IPS-20b (cell line): ENCODE results near the gene PDE8A.
"Not testable (repeated sequence)": the region's sequence is repeated elsewhere in the genome, so short reads cannot be mapped to it uniquely, and the experiment has no call there.

Experiments used
- H3K27ac ChIP-seq: one replicate; pipeline ENCODE4 v1.5.1; 2013; ENCODE audit warnings: low read length
- H3K27me3 ChIP-seq: 2 replicates; pipeline ENCODE4 v1.6.1; 2013; ENCODE audit warnings: mild to moderate bottlenecking, low read length, inconsistent platforms; ENCODE audit not compliant: insufficient read depth
- H3K36me3 ChIP-seq: 2 replicates; pipeline ENCODE4 v1.6.1; 2013; ENCODE audit warnings: low read depth, mild to moderate bottlenecking, inconsistent platforms, low read length, moderate library complexity; ENCODE audit not compliant: insufficient read depth
- H3K4me1 ChIP-seq: 2 replicates; pipeline ENCODE4 v1.6.1; 2013; ENCODE audit warnings: mild to moderate bottlenecking, control low read depth, inconsistent platforms, low read length, moderate library complexity; ENCODE audit not compliant: insufficient read depth
- H3K4me3 ChIP-seq: 2 replicates; pipeline ENCODE4 v1.5.1; 2013; ENCODE audit warnings: mild to moderate bottlenecking, low read length, inconsistent platforms
- H3K9ac ChIP-seq: 2 replicates; pipeline ENCODE4 v1.6.1; 2013; ENCODE audit warnings: low read depth, mild to moderate bottlenecking, inconsistent platforms, low read length, moderate library complexity
- H3K9me3 ChIP-seq: 2 replicates; pipeline ENCODE4 v1.6.1; 2013; ENCODE audit warnings: mild to moderate bottlenecking, low read depth, low read length, inconsistent platforms; ENCODE audit not compliant: insufficient read depth

Gene PDE8A

GRCh38 chr15:84996714-84997113, 15.1 kb downstream of the PDE8A start:
- not testable (repeated sequence) for H3K9ac ChIP-seq, H3K9me3 ChIP-seq, H3K4me3 ChIP-seq, H3K4me1 ChIP-seq, H3K27ac ChIP-seq, H3K36me3 ChIP-seq, H3K27me3 ChIP-seq

- H3K27me3 ChIP-seq, H3K9me3 ChIP-seq, H3K36me3 ChIP-seq, H3K9ac ChIP-seq, H3K4me1 ChIP-seq, H3K27ac ChIP-seq, H3K4me3 ChIP-seq: not testable (repeated sequence)
These were observed 15.6 kb downstream of the PDE8A start for GRCh38 chr15:84997214-84997613.

DNA sequence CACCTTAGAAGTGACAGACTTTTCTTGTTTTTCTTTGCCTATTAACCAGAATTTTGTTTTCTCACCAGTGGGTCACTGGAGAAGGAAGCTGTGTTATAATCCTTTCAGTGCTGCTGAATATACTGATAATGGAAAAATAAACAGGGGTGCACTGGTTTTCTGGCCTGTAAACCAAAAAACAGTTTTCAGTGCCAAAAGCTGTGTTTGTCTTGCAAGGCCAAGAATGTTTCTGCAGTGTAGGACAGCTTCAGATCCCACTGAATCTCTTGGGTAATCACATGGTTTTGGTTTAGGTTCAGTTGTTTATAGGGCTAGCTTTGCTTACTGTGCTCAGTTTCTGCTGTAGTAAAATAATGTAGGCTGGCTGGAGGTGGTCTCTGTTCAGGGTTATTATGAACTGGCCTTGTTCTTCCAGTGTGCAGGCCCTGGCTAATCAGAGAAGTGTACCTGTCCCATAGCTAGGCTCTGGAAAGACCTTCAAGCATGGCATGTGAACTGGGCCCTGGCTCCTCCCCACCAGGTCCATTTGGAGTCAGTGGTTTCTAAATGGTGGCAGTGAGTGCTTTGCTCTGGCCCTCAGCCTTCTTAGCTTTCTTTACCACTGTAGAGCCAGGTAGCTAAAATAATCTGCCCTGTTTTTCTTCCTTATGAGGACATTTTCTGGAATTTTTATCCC, 18.7 kb downstream of the PDE8A start:
- Histone ChIP-seq H3K27me3 (no peaks in the 10 kb centered on the region), H3K36me3 (no peaks in the 10 kb centered on the region), H3K27ac (no peak overlapping the region), H3K9ac (no peak overlapping the region), H3K4me1 (no peaks in the 10 kb centered on the region), H3K9me3 (no peaks in the 10 kb centered on the region), H3K4me3 (no peak overlapping the region)

DNA sequence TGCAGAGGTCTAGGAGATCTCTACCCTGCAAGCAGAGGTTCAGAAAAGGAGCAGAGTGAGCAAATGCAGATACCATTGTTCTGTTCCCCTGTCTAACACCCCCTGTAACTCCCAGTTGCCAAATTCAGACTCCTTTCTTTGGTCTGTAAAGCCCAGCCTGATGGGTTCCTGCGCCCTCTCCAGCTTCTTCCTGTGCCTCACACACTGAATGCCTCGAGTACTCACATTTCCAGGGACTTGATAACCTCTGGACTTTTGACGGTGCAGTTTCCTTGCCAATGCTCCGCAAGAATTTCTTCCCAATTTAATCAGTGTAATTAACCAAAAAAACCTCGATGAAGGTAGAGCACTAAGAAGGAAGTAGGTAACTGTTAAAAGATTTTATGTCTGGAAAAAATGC, 19.3 kb downstream of the PDE8A start:
- no peaks in the 10 kb centered on the region for H3K9me3 ChIP-seq
- no peak overlapping the region for H3K4me3 ChIP-seq
- no peaks in the 10 kb centered on the region for H3K27me3 ChIP-seq
- H3K9ac ChIP-seq: no peak overlapping the region
- no peaks in the 10 kb centered on the region for H3K4me1 ChIP-seq
- no peak overlapping the region for H3K27ac ChIP-seq
- H3K36me3 ChIP-seq: no peaks in the 10 kb centered on the region

- H3K27me3 ChIP-seq: no peaks in the 10 kb centered on the region
- no peaks in the 10 kb centered on the region for H3K4me1 ChIP-seq
- H3K9ac ChIP-seq: no peak overlapping the region
- no peak overlapping the region for H3K27ac ChIP-seq
- no peak overlapping the region for H3K4me3 ChIP-seq
- no peaks in the 10 kb centered on the region for H3K36me3 ChIP-seq
- H3K9me3 ChIP-seq: no peaks in the 10 kb centered on the region
These were observed 20.9 kb downstream of the PDE8A start for GRCh38 chr15:85002517-85002916.

- no peaks in the 10 kb centered on the region for H3K4me1 ChIP-seq
- no peak overlapping the region for H3K27ac ChIP-seq
- no peaks in the 10 kb centered on the region for H3K9me3 ChIP-seq
- no peak overlapping the region for H3K4me3 ChIP-seq
- no peaks in the 10 kb centered on the region for H3K27me3 ChIP-seq
- H3K36me3 ChIP-seq: no peaks in the 10 kb centered on the region
- H3K9ac ChIP-seq: no peak overlapping the region
These were observed 22.1 kb downstream of the PDE8A start for GRCh38 chr15:85003593-85004312.

DNA sequence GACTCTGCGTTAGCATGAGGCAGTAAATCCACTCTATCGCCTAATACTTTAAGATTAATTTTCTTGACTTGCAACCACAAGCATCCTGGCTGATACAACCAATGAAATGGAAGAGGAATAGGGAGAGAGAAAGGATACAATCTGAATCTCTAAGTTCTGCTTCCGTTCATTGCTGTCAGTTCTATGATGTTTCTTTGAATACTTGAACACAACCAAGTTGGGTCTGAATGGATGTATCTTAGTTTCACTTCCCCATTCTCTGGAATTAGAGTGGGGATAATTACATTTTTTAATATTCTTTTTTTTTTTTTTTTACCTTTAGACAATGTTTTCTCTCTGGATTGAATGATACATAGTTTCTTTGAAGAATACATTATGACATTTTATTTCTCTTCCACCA, 22.9 kb downstream of the PDE8A start:
- Histone ChIP-seq H3K36me3 (no peaks in the 10 kb centered on the region), H3K9me3 (no peaks in the 10 kb centered on the region), H3K9ac (no peak overlapping the region), H3K4me1 (no peaks in the 10 kb centered on the region), H3K4me3 (no peak overlapping the region), H3K27ac (no peak overlapping the region), H3K27me3 (no peaks in the 10 kb centered on the region)

- no peaks in the 10 kb centered on the region for H3K9me3 ChIP-seq
- H3K27ac ChIP-seq: no peak overlapping the region
- H3K4me1 ChIP-seq: no peaks in the 10 kb centered on the region
- H3K27me3 ChIP-seq: no peaks in the 10 kb centered on the region
- H3K9ac ChIP-seq: no peak overlapping the region
- H3K36me3 ChIP-seq: no peaks in the 10 kb centered on the region
- no peak overlapping the region for H3K4me3 ChIP-seq
These were observed 23.7 kb downstream of the PDE8A start for GRCh38 chr15:85005319-85005718.

- Histone ChIP-seq H3K27ac (no peak overlapping the region), H3K4me3 (no peak overlapping the region), H3K27me3 (no peaks in the 10 kb centered on the region), H3K36me3 (no peaks in the 10 kb centered on the region), H3K4me1 (no peaks in the 10 kb centered on the region), H3K9ac (no peak overlapping the region), H3K9me3 (no peaks in the 10 kb centered on the region)
These were observed 24.1 kb downstream of the PDE8A start for GRCh38 chr15:85005746-85006145.

DNA sequence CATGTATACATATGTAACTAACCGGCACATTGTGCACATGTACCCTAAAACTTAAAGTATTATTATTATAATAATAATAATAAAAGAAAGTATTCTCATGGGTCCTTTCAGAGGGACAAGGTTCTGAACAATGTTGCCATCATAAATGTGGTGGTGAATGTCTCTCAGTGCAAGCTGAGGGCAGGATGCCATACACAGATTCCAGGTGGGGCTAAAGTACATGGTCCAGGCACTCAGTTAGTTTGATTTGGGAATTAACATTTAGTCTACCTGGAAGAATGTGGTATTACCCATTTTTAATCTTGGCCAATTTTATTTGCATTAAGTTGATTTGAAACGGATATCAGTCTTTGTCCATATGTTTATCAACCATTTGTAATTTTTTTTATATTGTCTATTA, 24.5 kb downstream of the PDE8A start:
- no peaks in the 10 kb centered on the region for H3K4me1 ChIP-seq

GRCh38 chr15:85006655-85007054, 25.0 kb downstream of the PDE8A start:
- no peak overlapping the region for H3K4me3 ChIP-seq
- no peak overlapping the region for H3K27ac ChIP-seq
- no peak overlapping the region for H3K9ac ChIP-seq
- no peaks in the 10 kb centered on the region for H3K27me3 ChIP-seq
- no peaks in the 10 kb centered on the region for H3K4me1 ChIP-seq
- no peaks in the 10 kb centered on the region for H3K36me3 ChIP-seq
- H3K9me3 ChIP-seq: no peaks in the 10 kb centered on the region

More for the DNA sequence above, 24.5 kb downstream of the PDE8A start:
- Histone ChIP-seq H3K9ac (no peak overlapping the region), H3K4me3 (no peak overlapping the region), H3K27ac (no peak overlapping the region), H3K36me3 (no peaks in the 10 kb centered on the region), H3K9me3 (no peaks in the 10 kb centered on the region), H3K27me3 (no peaks in the 10 kb centered on the region)

GRCh38 chr15:85007137-85007536, 25.5 kb downstream of the PDE8A start:
- no peaks in the 10 kb centered on the region for H3K27me3 ChIP-seq
- no peaks in the 10 kb centered on the region for H3K36me3 ChIP-seq
- no peaks in the 10 kb centered on the region for H3K4me1 ChIP-seq
- H3K4me3 ChIP-seq: no peak overlapping the region
- H3K27ac ChIP-seq: no peak overlapping the region
- H3K9me3 ChIP-seq: no peaks in the 10 kb centered on the region
- no peak overlapping the region for H3K9ac ChIP-seq
